ENCODE data around the gene PHOSPHO1.
"Not testable (repeated sequence)": the region's sequence is repeated elsewhere in the genome, so short reads cannot be mapped to it uniquely, and the experiment has no call there.

The PHOSPHO1 gene

GRCh38 chr17:49191409-49191916 is 39.1 kb downstream of the PHOSPHO1 start:
- DNase-seq: no peak

GRCh38 chr17:49190932-49191331 is 39.7 kb downstream of the PHOSPHO1 start:
- DNase-seq: no peak

GRCh38 chr17:49187301-49187700 is 43.3 kb downstream of the PHOSPHO1 start:
- DNase-seq: no peak

- not testable (repeated sequence) for DNase-seq
Measured at GRCh38 chr17:49185381-49185780, 45.2 kb downstream of the PHOSPHO1 start.

- DNase-seq: not testable (repeated sequence)
Measured at GRCh38 chr17:49184522-49184921, 46.1 kb downstream of the PHOSPHO1 start.

- DNase-seq: no peak
Measured at GRCh38 chr17:49183801-49184200, 46.8 kb downstream of the PHOSPHO1 start.

GRCh38 chr17:49183341-49183740 is 47.2 kb downstream of the PHOSPHO1 start:
- DNase-seq: no peak

GRCh38 chr17:49180998-49181635 is 49.5 kb downstream of the PHOSPHO1 start:
- DNase-seq: no peak

GRCh38 chr17:49180303-49180702 is 50.3 kb downstream of the PHOSPHO1 start:
- peak; percentile 77 for DNase-seq

GRCh38 chr17:49175978-49176377 is 54.6 kb downstream of the PHOSPHO1 start:
- DNase-seq: not testable (repeated sequence)

Data from inflammatory macrophage treated with lipopolysaccharide for 4 hours (primary cell).